Dendritic cell treated with granulocyte-macrophage colony-stimulating factor and Interleukin-4, amounts not matched to agents 40 ng/mL and 50 ng/mL, for 4 days (primary cell): ENCODE data around the gene EIF2AK3.

ENCODE experiments used
- H3K27ac Mint-ChIP-seq: one replicate; pipeline ENCODE4 v1.8.0; 2022; ENCODE audit warnings: mild to moderate bottlenecking, mixed read lengths
- H3K27me3 Mint-ChIP-seq: one replicate; pipeline ENCODE4 v1.8.0; 2022; ENCODE audit warnings: mild to moderate bottlenecking, mixed read lengths
- H3K36me3 Mint-ChIP-seq: one replicate; pipeline ENCODE4 v1.8.0; 2022; ENCODE audit warnings: low read depth, mixed read lengths
- H3K4me1 Mint-ChIP-seq: one replicate; pipeline ENCODE4 v1.8.0; 2022; ENCODE audit warnings: low read depth, mixed read lengths
- H3K4me3 Mint-ChIP-seq: one replicate; pipeline ENCODE4 v1.8.0; 2022; ENCODE audit warnings: mild to moderate bottlenecking, moderate library complexity, mixed read lengths
- H3K9me3 Mint-ChIP-seq: one replicate; pipeline ENCODE4 v1.8.0; 2022; ENCODE audit warnings: mixed read lengths
- intact Hi-C: fragments of 100-400 bp; cut with micrococcal nuclease; formaldehyde crosslinking; loops from one replicate; pipeline ENCODE4 v1.15.0; 2022

EIF2AK3 gene

GRCh38 chr2:88521445-88522073 lies 105.7 kb downstream of the EIF2AK3 start:
- intact Hi-C loops: no loop called here
- no peak overlapping the region for H3K27ac Mint-ChIP-seq
- no peaks in the 10 kb centered on the region for H3K9me3 Mint-ChIP-seq
- no peaks in the 10 kb centered on the region for H3K27me3 Mint-ChIP-seq
- no peaks in the 10 kb centered on the region for H3K36me3 Mint-ChIP-seq
- H3K4me1 Mint-ChIP-seq: no peaks in the 10 kb centered on the region
- H3K4me3 Mint-ChIP-seq: no peak overlapping the region

- no peak overlapping the region for H3K4me3 Mint-ChIP-seq
- H3K36me3 Mint-ChIP-seq: no peaks in the 10 kb centered on the region
- intact Hi-C loops: no loop called here
- H3K4me1 Mint-ChIP-seq: no peaks in the 10 kb centered on the region
- no peak overlapping the region for H3K27ac Mint-ChIP-seq
- H3K27me3 Mint-ChIP-seq: no peaks in the 10 kb centered on the region
- no peaks in the 10 kb centered on the region for H3K9me3 Mint-ChIP-seq
Observed at GRCh38 chr2:88517759-88518201, 109.5 kb downstream of the EIF2AK3 start.
